ENCODE data around the gene DOCK9. TPM values are rescaled to one million over a fixed set of nuclear protein-coding genes. Genes with fewer than 3 reads are reported as not detected.

The DOCK9 gene
- total and polyA plus RNA-seq, 9 donors: 31.0 to 75.3 (median 45.4) TPM

DNA sequence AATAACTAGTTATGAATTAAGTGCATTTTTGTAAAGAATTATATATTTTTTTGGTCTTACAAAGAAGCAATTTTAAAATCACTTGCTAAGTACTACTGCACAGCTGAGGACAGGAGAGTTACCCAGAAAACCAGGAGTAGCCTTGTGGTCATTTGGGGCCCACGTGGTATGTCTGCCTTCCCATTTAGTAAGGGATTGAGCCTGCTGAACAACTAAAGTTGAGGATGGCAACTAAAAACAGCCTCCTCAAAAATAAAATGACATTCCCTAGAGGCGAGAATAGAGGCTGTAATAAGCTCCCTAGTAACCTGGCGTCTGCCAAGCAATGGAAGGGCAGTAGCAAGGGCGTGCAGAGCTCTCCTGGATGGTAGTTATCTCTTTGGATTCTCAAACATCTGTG lies 36.3 kb downstream of the DOCK9 start:
- Histone ChIP-seq H3K9me3 (no peaks in the 10 kb centered on the region), H3K27me3 (no peaks in the 10 kb centered on the region), H3K36me3 (no peaks in the 10 kb centered on the region), H3K4me1 (ENCODE audit: insufficient read depth) (peaks cover 9% of the 10 kb centered on the region), H3K4me3 (no peak overlapping the region), H3K27ac (no peak overlapping the region)
- WGBS, 3 donors: 93 to 96% (median 95%) methylated on average over 4 of the region's 4 CpGs
- no peak for DNase-seq
- intact Hi-C loops (cut with DNase I): no loop called here
- no peak for TF ChIP-seq POLR2A (IDR thresholded peaks at IDR 0.05)
- TF ChIP-seq, protein P1, sequence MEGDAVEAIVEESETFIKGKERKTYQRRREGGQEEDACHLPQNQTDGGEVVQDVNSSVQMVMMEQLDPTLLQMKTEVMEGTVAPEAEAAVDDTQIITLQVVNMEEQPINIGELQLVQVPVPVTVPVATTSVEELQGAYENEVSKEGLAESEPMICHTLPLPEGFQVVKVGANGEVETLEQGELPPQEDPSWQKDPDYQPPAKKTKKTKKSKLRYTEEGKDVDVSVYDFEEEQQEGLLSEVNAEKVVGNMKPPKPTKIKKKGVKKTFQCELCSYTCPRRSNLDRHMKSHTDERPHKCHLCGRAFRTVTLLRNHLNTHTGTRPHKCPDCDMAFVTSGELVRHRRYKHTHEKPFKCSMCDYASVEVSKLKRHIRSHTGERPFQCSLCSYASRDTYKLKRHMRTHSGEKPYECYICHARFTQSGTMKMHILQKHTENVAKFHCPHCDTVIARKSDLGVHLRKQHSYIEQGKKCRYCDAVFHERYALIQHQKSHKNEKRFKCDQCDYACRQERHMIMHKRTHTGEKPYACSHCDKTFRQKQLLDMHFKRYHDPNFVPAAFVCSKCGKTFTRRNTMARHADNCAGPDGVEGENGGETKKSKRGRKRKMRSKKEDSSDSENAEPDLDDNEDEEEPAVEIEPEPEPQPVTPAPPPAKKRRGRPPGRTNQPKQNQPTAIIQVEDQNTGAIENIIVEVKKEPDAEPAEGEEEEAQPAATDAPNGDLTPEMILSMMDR (IDR thresholded peaks at IDR 0.05): no peak
- no peak for TF ChIP-seq EP300 (IDR thresholded peaks at IDR 0.05)

DNA sequence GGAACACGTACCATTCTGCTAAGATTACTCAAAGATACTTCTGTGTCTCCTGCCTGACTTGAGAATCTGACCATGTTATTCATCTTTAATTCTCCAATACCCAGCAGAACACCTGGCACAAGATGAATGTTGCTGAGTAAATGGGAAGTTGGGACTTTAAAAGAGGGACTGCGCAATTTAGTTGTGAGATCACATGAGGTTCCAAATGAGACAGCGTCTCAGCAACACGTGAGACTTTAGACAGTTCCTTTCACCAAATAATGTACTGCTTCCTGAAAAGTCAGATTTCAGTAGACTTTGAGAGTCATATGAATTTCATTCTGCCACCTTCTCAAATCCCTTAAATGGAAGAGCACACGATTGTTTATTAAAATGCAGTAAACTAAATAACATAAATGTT lies 36.7 kb downstream of the DOCK9 start:
- H3K4me1 ChIP-seq (ENCODE audit: insufficient read depth): peaks cover 9% of the 10 kb centered on the region
- 90 to 96% (median 93%) methylated on average over 5 of the region's 5 CpGs for WGBS, 3 donors
- intact Hi-C loops (cut with DNase I): no loop called here
- DNase-seq: no peak
- H3K36me3 ChIP-seq: no peaks in the 10 kb centered on the region
- TF ChIP-seq POLR2A (IDR thresholded peaks at IDR 0.05) (no peak), EP300 (IDR thresholded peaks at IDR 0.05) (no peak)
- TF ChIP-seq, protein P1 (IDR thresholded peaks at IDR 0.05): no peak
- H3K9me3 ChIP-seq: no peaks in the 10 kb centered on the region
- H3K27ac ChIP-seq: peak overlapping the region in 1 of 2 donors; percentile 54
- no peaks in the 10 kb centered on the region for H3K27me3 ChIP-seq
- no peak overlapping the region for H3K4me3 ChIP-seq

DNA sequence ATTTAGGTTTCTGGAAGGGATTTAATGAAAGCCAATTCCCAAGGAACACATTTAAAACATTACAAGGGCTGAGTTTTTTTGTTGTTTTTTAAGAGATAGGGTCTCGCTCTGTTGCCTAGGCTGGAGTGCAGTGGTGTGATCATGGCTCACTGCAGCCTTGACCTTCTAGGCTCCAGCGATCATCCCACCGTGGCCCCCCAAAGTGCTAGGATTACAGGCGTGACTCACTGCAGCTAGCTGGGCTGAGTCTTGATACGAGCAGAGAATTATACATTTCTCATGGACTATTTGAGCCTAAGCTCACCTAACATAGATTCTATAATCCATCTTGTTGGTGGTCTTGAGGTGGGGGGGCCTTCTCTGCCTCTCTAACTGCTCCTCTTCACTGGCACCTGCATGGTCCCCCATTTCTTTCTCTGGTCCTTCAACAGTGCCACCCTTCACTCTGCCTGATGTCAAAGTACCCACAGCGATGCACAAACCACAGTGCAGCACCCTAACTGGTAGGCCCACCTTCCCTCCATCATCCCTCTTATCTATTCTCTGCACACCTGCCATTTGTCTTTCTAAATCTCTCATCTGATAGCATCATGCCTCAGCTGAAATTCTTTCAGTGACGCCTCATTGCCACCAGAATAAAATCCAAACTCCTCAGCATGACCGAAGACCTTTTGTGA lies 37.4 kb downstream of the DOCK9 start:
- DNase-seq: peak in 1 of 5 donors; percentile 50
- 44 to 71% (median 44%) methylated on average over 8 of the region's 8 CpGs for WGBS, 3 donors
- no peaks in the 10 kb centered on the region for H3K9me3 ChIP-seq
- H3K4me1 ChIP-seq (ENCODE audit: insufficient read depth): peaks cover 9% of the 10 kb centered on the region
- H3K27ac ChIP-seq: peak overlapping the region; percentile 18 to 54
- H3K27me3 ChIP-seq: no peaks in the 10 kb centered on the region
- intact Hi-C loops (cut with DNase I): no loop called here
- H3K4me3 ChIP-seq: no peak overlapping the region
- no peaks in the 10 kb centered on the region for H3K36me3 ChIP-seq
- TF ChIP-seq EP300 (IDR thresholded peaks at IDR 0.05): no peak
- no peak for TF ChIP-seq POLR2A (IDR thresholded peaks at IDR 0.05)
- TF ChIP-seq, protein P1 (IDR thresholded peaks at IDR 0.05): no peak

DNA sequence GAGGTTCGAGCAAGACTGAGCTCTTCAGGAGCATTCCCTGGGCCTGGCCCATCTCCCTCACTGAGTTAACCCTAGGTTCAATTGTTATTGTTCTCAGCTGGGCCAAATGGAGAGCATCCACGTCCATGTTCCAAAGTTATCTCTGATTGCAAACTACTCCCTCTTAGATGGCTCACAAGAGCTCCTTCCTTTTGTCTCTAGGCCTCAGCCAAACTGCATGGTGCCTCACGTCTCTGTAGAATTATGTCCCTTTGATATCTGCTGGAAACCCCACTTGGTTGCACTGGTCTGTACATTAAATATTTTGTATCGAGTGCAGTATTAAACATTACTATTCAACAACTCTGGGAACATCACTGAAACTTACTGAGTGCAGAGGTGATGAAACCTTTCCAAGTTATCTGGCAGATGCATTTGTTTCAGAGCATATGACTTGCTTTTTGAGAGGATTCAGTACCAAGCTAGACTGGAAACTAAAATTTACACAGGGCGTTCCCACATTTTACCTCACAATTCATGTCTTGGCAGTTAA lies 38.1 kb downstream of the DOCK9 start:
- Histone ChIP-seq H3K9me3 (no peaks in the 10 kb centered on the region), H3K4me3 (no peak overlapping the region), H3K27me3 (no peaks in the 10 kb centered on the region), H3K36me3 (no peaks in the 10 kb centered on the region), H3K4me1 (ENCODE audit: insufficient read depth) (peaks cover 9% of the 10 kb centered on the region), H3K27ac (peak overlapping the region; percentile 18 to 54)
- 13 to 26% (median 18%) methylated on average over 5 of the region's 5 CpGs for WGBS, 3 donors
- TF ChIP-seq, protein P1 (IDR thresholded peaks at IDR 0.05): no peak
- no peak for TF ChIP-seq EP300 (IDR thresholded peaks at IDR 0.05)
- TF ChIP-seq POLR2A (IDR thresholded peaks at IDR 0.05): no peak
- intact Hi-C loops (cut with DNase I): no loop called here
- DNase-seq: peak in 3 of 5 donors; percentile 38 to 55 (median 45)

All from ovary (tissue), 9 donors.